Spleen (tissue), 11 donors: Measurements from ENCODE around the gene TFRC. TPM values are rescaled to one million over a fixed set of nuclear protein-coding genes. Genes with fewer than 3 reads are reported as not detected.

ENCODE experiments used
- DNase-seq: peaks from one replicate; pipeline ENCODE4 v3.0.0-alpha.2; 2020
- H3K27ac ChIP-seq, 8 donors: fragments of 200-600 bp; sonication (generic) in 7 of 8; 1 replicate in 4 of 8; 2 replicates in 4 of 8; pipeline versions ENCODE4 v1.5.0 to v1.8.0; 2016 to 2021; ENCODE audit warnings: inconsistent platforms in 4 of 8, mild to moderate bottlenecking in 4 of 8, moderate library complexity in 1 of 8
- H3K27me3 ChIP-seq, 7 donors: fragments of 200-600 bp; sonication (generic) in 6 of 7; replicated peaks in 1 of 7; 1 replicate in 4 of 7; 2 replicates in 3 of 7; pipeline versions ENCODE4 v1.5.0 to v1.8.0; 2016 to 2021; ENCODE audit warnings: inconsistent platforms in 3 of 7, mild to moderate bottlenecking in 1 of 7
- H3K36me3 ChIP-seq, 6 donors: fragments of 200-600 bp; sonication (generic) in 5 of 6; 1 replicate in 4 of 6; 2 replicates in 2 of 6; pipeline versions ENCODE4 v1.5.0 to v1.8.0; 2016 to 2021; ENCODE audit warnings: inconsistent platforms in 2 of 6
- H3K4me1 ChIP-seq, 6 donors: fragments of 200-600 bp; sonication (generic) in 5 of 6; 1 replicate in 3 of 6; 2 replicates in 3 of 6; pipeline versions ENCODE4 v1.5.0 to v1.8.0; 2016 to 2021; ENCODE audit warnings: inconsistent platforms in 3 of 6
- H3K4me3 ChIP-seq, 8 donors: fragments of 200-600 bp; sonication (generic) in 7 of 8; 1 replicate in 4 of 8; 2 replicates in 4 of 8; pipeline versions ENCODE4 v1.5.0 to v1.8.0; 2016 to 2021; ENCODE audit warnings: inconsistent platforms in 4 of 8, mild to moderate bottlenecking in 4 of 8, moderate library complexity in 2 of 8
- H3K9me3 ChIP-seq, 8 donors: fragments of 200-600 bp; sonication (generic) in 7 of 8; 1 replicate in 4 of 8; 2 replicates in 4 of 8; pipeline versions ENCODE4 v1.5.0 to v1.8.0; 2016 to 2021; ENCODE audit warnings: inconsistent platforms in 4 of 8
- POLR2AphosphoS5 ChIP-seq, 3 donors: sonication (generic); formaldehyde crosslinking; IDR thresholded peaks; one replicate each; pipeline ENCODE4 v1.5.1; 2017; ENCODE audit warnings: antibody characterized with exemption in 3 of 3
- WGBS, 5 donors: extraction: QIAGEN DNeasy Blood & Tissue Kit in 3 of 5; methylation state at CpG; one replicate each; pipeline versions ENCODE4 v1.1.5 to v1.1.7; 2013 to 2018; 5-methylcytosine and 5-hydroxymethylcytosine counted together
- intact Hi-C: fragments of 100-400 bp; cut with DNase I; formaldehyde crosslinking; loops from one replicate; pipeline ENCODE4 v1.15.0; 2023; ENCODE audit warnings: low total_unique reads
- polyA plus RNA-seq, 3 donors: library from polyadenylated mRNA; stranded (reverse); fragments of 200-250 nt; gene quantifications; one replicate each; pipeline ENCODE4 v1.2.1, GENCODE V29; 2013
- small RNA-seq, 4 donors: library from RNA; depleted of rRNA; stranded (forward); fragments of <200 nt; gene quantifications; one replicate each; pipeline ENCODE3, GENCODE V24; 2016
- total RNA-seq, 7 donors: library from RNA; depleted of rRNA in 3 of 7; stranded (reverse); fragments of >200 nt in 3 of 7; fragmentation: NEBNext Ultra II Directional in 4 of 7; extraction: Animal tissue kit (Norgen Biotek cat#: 25700) in 4 of 7; gene quantifications; one replicate each; pipeline versions ENCODE4 v1.1.0 to v1.2.1, GENCODE V29; 2016 to 2021
- donor health status: healthy with polysubstance abuse.
- donor health status: DM: no; HTN: no; CAD: no; lungs with moderate emphysema.
- donor health status: DM: no; HTN: no; CAD: no.
- donor health status: Bipolar disorder and iron deficiency.
- donor health status: healthy.
- donor health status: DM: no; HTN: no; CAD: no.
- donor health status: DM: yes; HTN: yes; CAD: no.

Gene TFRC
- total and polyA plus RNA-seq, 10 donors, result 13.2 to 104 (median 58.6) TPM

- intact Hi-C loops, result loop anchor here (10.0 kb wide), 1 partner anchor 145 kb away; no protein-coding TSS in a partner anchor
- no peaks in the 10 kb centered on the region for H3K9me3 ChIP-seq
- no peaks in the 10 kb centered on the region for H3K4me1 ChIP-seq
- DNase-seq, result no peak
- no peak overlapping the region for H3K27ac ChIP-seq
- TF ChIP-seq POLR2AphosphoS5 (IDR thresholded peaks at IDR 0.05), result no peak
- H3K27me3 ChIP-seq, result peaks cover 0 to 21% (median 0%) of the 10 kb centered on the region in 7 donors
- no peak overlapping the region for H3K4me3 ChIP-seq
- H3K36me3 ChIP-seq, result no peaks in the 10 kb centered on the region
- WGBS, 5 donors, result 60 to 78% (median 76%) methylated on average over 8 of the region's 8 CpGs
Measured at GRCh38 chr3:195999896-196000295, 82.0 kb downstream of the TFRC start.

Small RNA genes within 50 kb of the gene (small RNA-seq; reads per million reads assigned to genes)
- gene RNU7-18P, result 0 reads per million in 4 donors

Other genes with a start within 250 kb of the TFRC start
- gene TNK2, start 173.5 kb downstream of the TFRC start, total RNA-seq, result 100 to 1,000 TPM in 2 of 7 donors, 10 to 100 TPM in 5; 34.4 to 104 (median 81.4) TPM
- gene TNK2, start 173.5 kb downstream of the TFRC start, polyA plus RNA-seq, result 10 to 100 TPM; 30.6 to 86.4 (median 71.0) TPM
- 10 to 100 TPM in 3 of 7 donors, 1 to 10 TPM in 3, under 1 TPM in 1; 0.79 to 44.6 (median 7.9) TPM for gene ZDHHC19, start 129.3 kb upstream of the TFRC start, total RNA-seq
- gene ZDHHC19, start 129.3 kb upstream of the TFRC start, polyA plus RNA-seq, result 10 to 100 TPM in 1 of 3 donors, 1 to 10 TPM in 2; 3.2 to 15.4 (median 6.2) TPM
- 10 to 100 TPM in 1 of 7 donors, 1 to 10 TPM in 6; 2.0 to 14.6 (median 4.1) TPM for gene SLC51A, start 134.4 kb upstream of the TFRC start, total RNA-seq
- gene SLC51A, start 134.4 kb upstream of the TFRC start, polyA plus RNA-seq, result 1 to 10 TPM in 1 of 3 donors, under 1 TPM in 2; 0.30 to 1.1 (median 0.54) TPM
- 100 to 1,000 TPM in 3 of 7 donors, 10 to 100 TPM in 4; 63.2 to 128 (median 94.9) TPM for gene PCYT1A, start 205.6 kb upstream of the TFRC start, total RNA-seq
- 10 to 100 TPM; 10.6 to 27.1 (median 24.9) TPM for gene PCYT1A, start 205.6 kb upstream of the TFRC start, polyA plus RNA-seq
- 10 to 100 TPM in 1 of 7 donors, 1 to 10 TPM in 6; 1.7 to 10.4 (median 4.8) TPM for gene DYNLT2B, start 236.2 kb upstream of the TFRC start, total RNA-seq
- gene DYNLT2B, start 236.2 kb upstream of the TFRC start, polyA plus RNA-seq, result 10 to 100 TPM; 15.1 to 21.3 (median 17.2) TPM